Endodermal cell (in vitro differentiated cells): Measurements from ENCODE around the gene ATXN1. TPM values are rescaled to one million over a fixed set of nuclear protein-coding genes. Genes with fewer than 3 reads are reported as not detected.

Experiments used
- DNase-seq: peaks from one replicate; pipeline ENCODE4 v3.0.0-alpha.2; 2017
- H3K27ac ChIP-seq: 2 replicates; pipeline ENCODE4 v1.5.1; 2013; ENCODE audit warnings: mild to moderate bottlenecking, low read depth, low read length, moderate library complexity
- H3K27me3 ChIP-seq: 2 replicates; pipeline ENCODE4 v1.6.1; 2013; ENCODE audit warnings: mild to moderate bottlenecking, low read length, moderate library complexity; ENCODE audit not compliant: insufficient read depth, control insufficient read depth, poor library complexity, severe bottlenecking
- H3K36me3 ChIP-seq: 2 replicates; pipeline ENCODE4 v1.7.0; 2013; ENCODE audit warnings: mild to moderate bottlenecking, low read length, moderate library complexity; ENCODE audit not compliant: control insufficient read depth, insufficient read depth
- H3K4me1 ChIP-seq: one replicate; pipeline ENCODE4 v1.7.0; 2013; ENCODE audit warnings: low read length; ENCODE audit not compliant: control insufficient read depth, insufficient read depth
- H3K4me3 ChIP-seq: 2 replicates; pipeline ENCODE4 v1.5.1; 2013; ENCODE audit warnings: mild to moderate bottlenecking, low read length, moderate library complexity
- H3K9ac ChIP-seq: 2 replicates; pipeline ENCODE4 v1.6.1; 2013; ENCODE audit warnings: mild to moderate bottlenecking, low read length, moderate library complexity; ENCODE audit not compliant: poor library complexity, severe bottlenecking; ENCODE audit errors: extremely low read depth
- H3K9me3 ChIP-seq: 2 replicates; pipeline ENCODE4 v1.6.1; 2013; ENCODE audit warnings: mild to moderate bottlenecking, low read length, moderate library complexity; ENCODE audit not compliant: control insufficient read depth
- H3K27ac Mint-ChIP-seq: 2 replicates; pipeline ENCODE4 v1.8.0; 2020; ENCODE audit warnings: mixed read lengths
- H3K27me3 Mint-ChIP-seq: 2 replicates; pipeline ENCODE4 v1.8.0; 2021; ENCODE audit warnings: mild to moderate bottlenecking, mixed read lengths; ENCODE audit not compliant: insufficient read depth
- H3K36me3 Mint-ChIP-seq: 2 replicates; pipeline ENCODE4 v1.8.0; 2020; ENCODE audit warnings: low read depth, mixed read lengths
- H3K4me1 Mint-ChIP-seq: 2 replicates; pipeline ENCODE4 v1.8.0; 2020; ENCODE audit warnings: mixed read lengths
- H3K4me3 Mint-ChIP-seq: 2 replicates; pipeline ENCODE4 v1.8.0; 2020; ENCODE audit warnings: mild to moderate bottlenecking, moderate library complexity, mixed read lengths
- H3K9me3 Mint-ChIP-seq: 2 replicates; pipeline ENCODE4 v1.8.0; 2020; ENCODE audit warnings: mild to moderate bottlenecking, mixed read lengths
- WGBS, 2 experiments: methylation state at CpG; one replicate each; pipeline versions ENCODE4 v1.1.5 to v1.1.7; 2013; ENCODE audit warnings: missing lambda C conversion rate in 2 of 2, mixed read lengths in 1 of 2; ENCODE audit not compliant: insufficient coverage in 1 of 2, insufficient read length in 1 of 2; 5-methylcytosine and 5-hydroxymethylcytosine counted together
- total RNA-seq, 2 donors: library from RNA; stranded (reverse); fragmentation: NEBNext Ultra II Directional in 1 of 2; extraction: Animal tissue kit (Norgen Biotek cat#: 25700) in 1 of 2; gene quantifications; 2 replicates in 1 of 2; 3 replicates in 1 of 2; pipeline ENCODE4 v1.2.1, GENCODE V29; 2021
- TF ChIP-seq, protein P1 (sequence below): fragments of 200-600 bp; sonication (generic); conservative IDR thresholded peaks from 2 replicates; pipeline ENCODE4 v1.5.0; 2021; ENCODE audit warnings: antibody characterized with exemption, mild to moderate bottlenecking

ATXN1 gene
- total RNA-seq, 2 donors from 2014 or later, result 10.4 to 15.9 TPM

DNA sequence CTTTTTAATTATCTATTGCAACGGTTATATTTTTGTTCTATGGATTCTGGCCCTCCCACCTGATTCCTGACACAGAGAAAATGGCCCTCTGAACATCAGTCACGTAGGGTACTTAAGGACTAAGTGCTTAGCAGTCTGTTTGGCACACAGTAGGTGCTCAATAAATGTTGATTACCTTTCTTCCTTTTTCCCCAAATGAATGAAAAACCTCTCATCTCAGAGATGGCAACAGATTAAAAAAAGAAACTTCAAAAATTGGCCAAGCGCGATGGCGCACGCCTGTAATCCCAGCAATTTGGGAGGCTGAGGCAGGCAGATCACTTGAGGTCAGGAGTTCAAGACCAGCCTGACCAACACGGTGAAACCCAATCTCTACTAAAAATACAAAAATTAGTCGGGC lies 31.5 kb downstream of the ATXN1 start:
- H3K27me3 ChIP-seq, result no peaks in the 10 kb centered on the region
- no peaks in the 10 kb centered on the region for H3K36me3 Mint-ChIP-seq
- no peaks in the 10 kb centered on the region for H3K9me3 ChIP-seq
- H3K4me3 Mint-ChIP-seq, result no peak overlapping the region
- H3K9me3 Mint-ChIP-seq, result no peaks in the 10 kb centered on the region
- peaks cover 5% of the 10 kb centered on the region for H3K4me1 ChIP-seq
- no peaks in the 10 kb centered on the region for H3K36me3 ChIP-seq
- H3K27ac ChIP-seq, result no peak overlapping the region
- H3K4me3 ChIP-seq, result no peak overlapping the region
- TF ChIP-seq, protein P1, sequence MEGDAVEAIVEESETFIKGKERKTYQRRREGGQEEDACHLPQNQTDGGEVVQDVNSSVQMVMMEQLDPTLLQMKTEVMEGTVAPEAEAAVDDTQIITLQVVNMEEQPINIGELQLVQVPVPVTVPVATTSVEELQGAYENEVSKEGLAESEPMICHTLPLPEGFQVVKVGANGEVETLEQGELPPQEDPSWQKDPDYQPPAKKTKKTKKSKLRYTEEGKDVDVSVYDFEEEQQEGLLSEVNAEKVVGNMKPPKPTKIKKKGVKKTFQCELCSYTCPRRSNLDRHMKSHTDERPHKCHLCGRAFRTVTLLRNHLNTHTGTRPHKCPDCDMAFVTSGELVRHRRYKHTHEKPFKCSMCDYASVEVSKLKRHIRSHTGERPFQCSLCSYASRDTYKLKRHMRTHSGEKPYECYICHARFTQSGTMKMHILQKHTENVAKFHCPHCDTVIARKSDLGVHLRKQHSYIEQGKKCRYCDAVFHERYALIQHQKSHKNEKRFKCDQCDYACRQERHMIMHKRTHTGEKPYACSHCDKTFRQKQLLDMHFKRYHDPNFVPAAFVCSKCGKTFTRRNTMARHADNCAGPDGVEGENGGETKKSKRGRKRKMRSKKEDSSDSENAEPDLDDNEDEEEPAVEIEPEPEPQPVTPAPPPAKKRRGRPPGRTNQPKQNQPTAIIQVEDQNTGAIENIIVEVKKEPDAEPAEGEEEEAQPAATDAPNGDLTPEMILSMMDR, result no peak
- 81 to 97% methylated on average over 8 of the region's 8 CpGs for WGBS, 2 experiments
- H3K27me3 Mint-ChIP-seq, result no peaks in the 10 kb centered on the region
- peaks cover 20% of the 10 kb centered on the region for H3K4me1 Mint-ChIP-seq
- no peak overlapping the region for H3K9ac ChIP-seq
- H3K27ac Mint-ChIP-seq, result no peak overlapping the region
- DNase-seq, result no peak

DNA sequence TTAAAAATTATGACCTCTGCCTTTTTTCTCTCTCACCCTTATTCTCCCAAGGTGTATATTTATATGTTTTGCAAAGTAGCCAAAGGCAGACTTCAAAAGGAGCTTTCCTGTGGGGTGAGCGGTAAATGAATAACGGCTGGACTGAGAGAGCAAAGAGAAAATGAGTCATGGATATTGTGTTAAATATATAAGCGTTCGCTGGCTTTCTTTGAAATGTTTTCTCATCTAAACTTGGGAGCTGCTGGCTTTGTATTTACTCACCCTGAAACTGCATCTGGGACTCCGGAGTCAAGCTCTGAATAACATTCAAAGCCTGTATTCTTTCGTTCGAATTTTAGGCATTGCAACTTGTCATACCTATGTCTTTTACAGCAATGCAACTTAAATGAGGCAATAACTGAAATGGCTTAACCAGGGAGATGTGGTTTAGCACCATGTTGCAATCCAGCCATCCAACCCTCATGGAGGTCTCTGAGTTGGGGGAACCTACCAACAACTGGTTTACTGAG lies 32.0 kb downstream of the ATXN1 start:
- H3K4me3 Mint-ChIP-seq, result no peak overlapping the region
- peak overlapping the region; percentile 20 for H3K27ac Mint-ChIP-seq
- no peak for DNase-seq
- Histone ChIP-seq H3K27me3 (no peaks in the 10 kb centered on the region), H3K9me3 (no peaks in the 10 kb centered on the region), H3K9ac (no peak overlapping the region), H3K4me1 (peaks cover 5% of the 10 kb centered on the region), H3K4me3 (no peak overlapping the region), H3K36me3 (no peaks in the 10 kb centered on the region), H3K27ac (no peak overlapping the region)
- 79 to 85% methylated on average over 4 to 7 of the region's 7 CpGs for WGBS, 2 experiments
- H3K4me1 Mint-ChIP-seq, result peaks cover 20% of the 10 kb centered on the region
- no peaks in the 10 kb centered on the region for H3K27me3 Mint-ChIP-seq
- no peaks in the 10 kb centered on the region for H3K9me3 Mint-ChIP-seq
- TF ChIP-seq, protein P1, result no peak
- no peaks in the 10 kb centered on the region for H3K36me3 Mint-ChIP-seq

DNA sequence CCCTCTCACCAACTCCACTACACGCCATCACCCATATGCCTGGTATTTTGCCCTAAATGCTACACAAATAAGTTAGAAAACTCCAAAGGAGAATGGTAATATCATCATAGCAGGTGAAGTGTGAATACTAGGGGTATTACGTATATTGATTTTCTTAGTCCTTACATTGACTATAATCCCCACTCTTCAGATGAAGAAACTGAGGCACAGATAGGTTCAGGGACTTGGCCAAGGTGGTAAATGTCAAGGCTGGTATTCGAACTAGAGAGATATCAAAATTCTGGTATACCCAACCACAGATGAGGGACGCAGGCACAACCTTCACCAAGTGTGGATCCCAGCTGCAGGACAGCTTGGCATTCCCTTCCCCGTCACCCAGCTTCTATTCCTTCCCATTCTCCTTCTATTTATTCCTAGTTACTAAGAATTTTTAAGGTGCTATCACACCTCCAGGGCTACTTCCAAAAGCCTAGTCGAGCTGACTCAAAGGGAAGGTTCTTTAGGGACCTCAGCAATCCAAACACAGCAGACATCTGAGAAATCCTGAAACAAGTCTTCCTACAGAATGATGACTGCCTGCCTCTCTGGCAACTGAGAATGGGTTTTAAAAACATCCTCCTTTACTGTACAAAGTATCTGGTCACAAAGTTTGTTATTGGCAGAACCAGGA lies 32.6 kb downstream of the ATXN1 start:
- H3K4me1 ChIP-seq, result peaks cover 5% of the 10 kb centered on the region
- TF ChIP-seq, protein P1, result no peak
- H3K4me3 ChIP-seq, result no peak overlapping the region
- DNase-seq, result no peak
- no peaks in the 10 kb centered on the region for H3K36me3 Mint-ChIP-seq
- no peaks in the 10 kb centered on the region for H3K27me3 ChIP-seq
- no peaks in the 10 kb centered on the region for H3K9me3 Mint-ChIP-seq
- no peaks in the 10 kb centered on the region for H3K9me3 ChIP-seq
- H3K27ac Mint-ChIP-seq, result no peak overlapping the region
- H3K27me3 Mint-ChIP-seq, result no peaks in the 10 kb centered on the region
- peaks cover 20% of the 10 kb centered on the region for H3K4me1 Mint-ChIP-seq
- no peak overlapping the region for H3K4me3 Mint-ChIP-seq
- H3K9ac ChIP-seq, result no peak overlapping the region
- no peak overlapping the region for H3K27ac ChIP-seq
- 90 to 100% methylated on average over 2 to 6 of the region's 6 CpGs for WGBS, 2 experiments
- no peaks in the 10 kb centered on the region for H3K36me3 ChIP-seq
